ENCODE data around the gene RPL29. TPM values are rescaled to one million over a fixed set of nuclear protein-coding genes. Genes with fewer than 3 reads are reported as not detected.

Gene RPL29
- total RNA-seq, 1 donor from 2014 or later: 663 TPM

DNA sequence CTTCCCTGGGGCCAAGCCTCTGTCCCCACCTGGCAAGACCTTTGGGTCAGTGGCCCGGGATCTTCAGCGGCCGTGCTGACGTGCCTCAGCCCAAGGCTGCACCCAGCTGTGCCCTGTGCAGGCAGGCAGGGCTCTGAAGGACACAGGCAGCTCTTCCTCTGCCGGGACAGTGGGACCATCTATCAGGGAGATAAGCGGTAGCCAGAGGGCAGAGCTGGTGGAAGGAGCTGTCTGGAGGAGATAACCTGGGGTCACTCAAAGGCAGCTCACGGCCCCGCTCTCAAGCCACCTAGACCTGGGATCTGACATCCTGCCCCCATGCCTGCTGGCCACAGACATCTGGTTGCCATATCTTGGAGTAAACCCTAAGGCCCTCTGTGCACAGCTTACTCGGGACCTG lies 33.4 kb upstream of the RPL29 start:
- intact Hi-C loops (cut with micrococcal nuclease): no loop called here
- peak; percentile 28 for ATAC-seq
- no peak for DNase-seq

DNA sequence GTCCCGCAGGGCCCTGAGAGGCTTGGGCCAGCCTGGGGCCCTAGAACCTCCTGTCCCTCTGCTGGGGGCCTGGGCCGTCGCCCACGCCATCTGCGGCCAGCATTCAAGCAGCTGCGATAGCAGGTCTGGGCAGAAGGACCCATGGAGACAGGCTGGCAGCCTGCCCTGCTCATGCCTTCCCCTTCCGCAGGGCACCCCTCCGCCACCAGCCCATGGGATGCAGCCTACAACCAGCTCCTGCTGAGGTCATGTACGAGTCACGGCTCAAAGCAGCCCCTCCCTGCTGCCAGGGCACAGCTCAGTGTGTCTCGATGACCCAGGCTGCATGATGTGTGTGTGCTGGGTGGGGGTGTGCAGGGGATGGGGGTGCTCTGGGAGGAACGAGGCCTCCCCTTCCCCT lies 32.9 kb upstream of the RPL29 start:
- DNase-seq: peak; percentile 94
- ATAC-seq: peak; percentile 81
- intact Hi-C loops (cut with micrococcal nuclease): no loop called here

DNA sequence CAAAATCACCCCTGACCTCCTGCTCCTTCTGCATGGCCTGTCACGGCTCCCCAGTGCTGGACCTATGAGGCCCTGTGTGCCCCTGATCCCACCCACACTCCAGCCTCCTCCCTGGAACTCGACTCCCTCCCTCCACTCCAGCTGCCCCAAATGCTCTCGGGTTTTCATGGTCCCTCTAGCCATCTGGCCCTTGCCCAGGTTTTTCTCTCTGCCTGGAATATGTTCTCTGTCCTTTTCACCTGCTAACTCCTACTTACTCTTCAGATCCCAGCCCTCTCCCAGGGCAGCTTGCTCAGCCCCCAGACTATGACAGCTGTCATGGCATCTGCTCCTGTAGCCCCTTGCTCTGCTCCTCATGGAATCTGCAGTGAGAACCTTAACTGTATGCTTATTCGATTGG lies 30.3 kb upstream of the RPL29 start:
- peak; percentile 9 for ATAC-seq
- peak; percentile 58 for DNase-seq
- intact Hi-C loops (cut with micrococcal nuclease): no loop called here

DNA sequence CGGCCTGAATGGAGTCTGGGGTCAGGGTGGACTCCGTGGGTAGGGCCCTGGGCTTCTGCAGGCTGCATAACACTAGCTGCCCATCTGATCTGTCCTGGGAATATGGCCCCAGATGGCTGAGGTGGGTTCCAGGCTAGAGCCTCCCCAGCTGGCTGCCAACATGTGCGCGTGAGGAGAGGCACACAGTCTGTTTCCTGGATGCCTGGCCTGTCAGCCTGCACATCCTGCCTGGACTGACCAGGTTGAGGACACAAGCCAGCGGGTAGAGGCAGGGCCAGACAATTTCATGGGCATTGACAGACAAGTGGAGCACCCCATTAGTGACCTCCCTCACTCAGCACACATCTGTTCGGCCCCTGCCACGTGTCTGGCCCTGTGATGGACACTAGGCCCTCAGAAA lies 29.8 kb upstream of the RPL29 start:
- ATAC-seq: no peak
- intact Hi-C loops (cut with micrococcal nuclease): no loop called here
- DNase-seq: peak; percentile 60

DNA sequence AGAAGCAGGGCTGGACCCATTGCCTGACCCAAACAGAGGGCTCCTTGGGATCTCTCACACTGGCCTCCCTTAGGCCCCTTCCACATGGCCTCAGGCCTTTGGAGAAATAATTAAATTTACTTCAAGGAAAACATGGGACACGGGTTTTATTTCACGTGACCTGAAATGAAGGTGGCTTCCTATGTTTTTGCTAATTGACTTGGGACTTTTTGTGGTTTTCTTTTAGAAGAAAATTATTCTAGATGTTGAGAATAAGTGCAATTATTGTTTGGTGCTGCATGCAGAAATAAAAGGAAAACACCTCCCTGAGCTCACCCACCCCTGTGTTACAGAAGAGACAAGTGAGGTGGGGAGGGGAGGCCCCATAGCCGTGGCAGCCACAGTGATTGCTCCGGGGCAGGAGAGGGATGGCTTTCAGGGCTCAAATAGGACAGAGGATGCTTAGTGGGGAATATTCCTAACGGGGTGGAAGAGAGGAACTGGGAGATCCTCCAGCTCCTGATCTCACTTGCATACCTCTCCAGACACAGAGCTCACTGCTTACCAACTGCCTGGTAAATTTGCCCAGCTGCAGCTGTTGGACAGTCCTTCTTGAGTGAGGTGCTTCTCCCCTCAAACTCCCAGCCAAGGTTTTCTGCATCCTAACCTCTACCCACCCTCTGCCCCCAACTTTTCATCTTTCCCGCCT lies 29.2 kb upstream of the RPL29 start:
- peak; percentile 27 for ATAC-seq
- no peak for DNase-seq
- intact Hi-C loops (cut with micrococcal nuclease): no loop called here

DNA sequence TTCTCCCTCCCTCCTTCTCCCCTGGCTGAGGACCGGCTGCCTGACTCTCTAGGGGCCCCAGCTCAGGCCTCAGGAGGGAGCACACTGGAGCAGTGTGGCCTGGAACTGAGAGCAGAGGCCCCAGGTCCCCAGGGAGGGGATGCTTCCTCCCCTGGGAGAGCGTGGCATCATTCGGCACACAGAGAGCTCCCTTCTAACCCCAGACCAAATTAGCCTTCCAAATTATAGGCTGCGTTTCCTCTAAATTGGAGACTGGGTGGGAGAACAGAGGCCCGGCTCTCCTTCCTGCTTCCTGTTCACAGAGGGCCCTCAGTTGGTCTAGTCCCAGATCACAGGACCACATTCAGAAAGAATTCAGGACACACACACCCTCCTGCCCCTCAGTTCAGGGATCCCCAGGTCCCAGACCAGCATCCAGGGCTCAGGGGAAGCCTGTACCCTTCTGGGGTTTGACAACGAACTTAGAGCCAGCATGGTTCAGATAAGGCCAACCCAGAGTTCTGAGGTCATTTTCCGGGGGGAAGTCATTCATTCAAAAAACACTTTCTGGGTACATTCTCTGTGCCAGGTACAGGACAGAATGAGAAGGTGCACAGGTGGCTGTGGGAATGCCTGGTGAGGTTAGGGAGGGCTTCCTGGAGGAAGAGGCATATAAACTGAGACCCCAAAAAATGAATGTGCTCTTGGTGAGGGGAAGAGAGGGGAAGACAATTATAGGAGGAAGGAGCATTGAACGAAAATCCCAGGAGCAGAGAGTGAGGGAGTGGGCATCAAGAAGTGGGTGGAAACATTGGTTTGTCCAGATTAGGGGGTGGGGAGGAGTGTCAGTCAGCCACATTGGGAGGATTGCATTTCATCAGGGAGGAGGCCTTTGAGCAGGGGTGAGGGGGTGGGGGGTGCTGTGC lies 28.4 kb upstream of the RPL29 start:
- ATAC-seq (no peak), DNase-seq (peak; percentile 47)
- intact Hi-C loops (cut with micrococcal nuclease): no loop called here

DNA sequence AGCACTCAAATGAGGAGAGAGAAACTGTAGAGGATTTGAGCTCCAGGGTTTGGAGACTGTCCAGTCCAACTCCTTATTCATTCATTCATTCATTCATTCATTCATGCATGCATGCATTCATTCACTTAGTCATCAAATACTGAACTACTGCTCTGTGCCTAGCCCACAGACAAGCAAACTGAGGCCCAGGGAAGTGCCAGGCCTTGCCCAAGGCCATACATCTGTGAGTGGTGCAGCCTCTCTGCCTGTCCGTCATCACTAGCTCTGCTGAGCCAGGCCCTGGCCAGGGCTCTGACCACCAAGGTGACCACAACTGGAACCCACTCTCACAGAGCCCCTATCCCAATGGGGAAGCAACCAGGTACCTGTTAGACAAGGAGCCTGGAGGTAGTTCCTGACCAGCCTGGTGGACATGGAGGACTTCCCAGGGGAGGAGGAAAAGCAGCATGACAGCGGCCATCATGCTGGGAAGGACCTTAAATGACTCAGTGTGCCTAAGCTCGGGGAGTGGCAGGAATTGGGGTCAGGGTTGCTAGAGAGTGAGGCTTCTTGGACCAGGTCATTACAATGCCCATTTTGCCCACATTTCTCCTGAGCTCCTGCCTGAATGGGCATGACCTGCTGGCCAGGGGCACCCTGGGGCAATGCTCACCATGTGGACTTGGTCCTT lies 27.5 kb upstream of the RPL29 start:
- intact Hi-C loops (cut with micrococcal nuclease): no loop called here
- DNase-seq (no peak), ATAC-seq (no peak)

DNA sequence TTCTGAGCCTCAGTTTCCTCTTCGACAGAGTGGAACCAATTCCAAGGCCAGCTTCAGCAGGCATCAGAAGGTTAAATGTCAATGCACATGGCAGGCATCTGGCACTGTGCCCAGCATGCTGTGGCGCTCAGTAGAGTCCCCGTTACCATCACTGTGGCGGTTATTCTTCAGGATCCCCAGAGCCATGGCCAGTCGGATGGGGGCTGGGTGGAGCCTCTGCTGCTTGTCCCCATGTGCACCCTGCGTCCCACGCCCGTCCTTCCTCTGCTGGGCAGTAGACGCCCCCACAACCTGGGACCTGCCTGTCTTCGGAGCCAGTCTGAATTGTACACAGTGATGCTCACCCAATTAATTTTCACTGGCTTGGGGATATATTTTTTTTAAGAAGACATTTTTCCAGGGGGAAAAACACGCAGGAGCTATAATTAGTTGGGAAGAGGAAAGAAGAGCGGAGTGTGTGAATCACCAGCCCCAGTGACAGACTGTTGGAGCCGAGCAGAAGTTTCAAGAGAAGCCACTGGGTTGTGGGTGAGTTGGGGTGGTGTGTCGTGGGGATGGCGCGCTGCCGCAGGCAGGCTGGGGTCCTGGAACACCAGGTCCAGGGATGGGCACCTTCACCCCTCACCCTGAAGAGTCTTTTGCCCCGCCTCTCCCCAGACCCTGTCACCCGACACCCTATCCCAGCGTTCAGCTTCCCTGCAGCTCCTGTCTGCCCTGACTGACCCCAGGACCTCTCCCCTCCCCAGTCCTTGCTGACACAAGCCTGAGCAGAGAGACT lies 26.8 kb upstream of the RPL29 start:
- ATAC-seq: peak; percentile 34
- peak; percentile 78 for DNase-seq
- intact Hi-C loops (cut with micrococcal nuclease): no loop called here

DNA sequence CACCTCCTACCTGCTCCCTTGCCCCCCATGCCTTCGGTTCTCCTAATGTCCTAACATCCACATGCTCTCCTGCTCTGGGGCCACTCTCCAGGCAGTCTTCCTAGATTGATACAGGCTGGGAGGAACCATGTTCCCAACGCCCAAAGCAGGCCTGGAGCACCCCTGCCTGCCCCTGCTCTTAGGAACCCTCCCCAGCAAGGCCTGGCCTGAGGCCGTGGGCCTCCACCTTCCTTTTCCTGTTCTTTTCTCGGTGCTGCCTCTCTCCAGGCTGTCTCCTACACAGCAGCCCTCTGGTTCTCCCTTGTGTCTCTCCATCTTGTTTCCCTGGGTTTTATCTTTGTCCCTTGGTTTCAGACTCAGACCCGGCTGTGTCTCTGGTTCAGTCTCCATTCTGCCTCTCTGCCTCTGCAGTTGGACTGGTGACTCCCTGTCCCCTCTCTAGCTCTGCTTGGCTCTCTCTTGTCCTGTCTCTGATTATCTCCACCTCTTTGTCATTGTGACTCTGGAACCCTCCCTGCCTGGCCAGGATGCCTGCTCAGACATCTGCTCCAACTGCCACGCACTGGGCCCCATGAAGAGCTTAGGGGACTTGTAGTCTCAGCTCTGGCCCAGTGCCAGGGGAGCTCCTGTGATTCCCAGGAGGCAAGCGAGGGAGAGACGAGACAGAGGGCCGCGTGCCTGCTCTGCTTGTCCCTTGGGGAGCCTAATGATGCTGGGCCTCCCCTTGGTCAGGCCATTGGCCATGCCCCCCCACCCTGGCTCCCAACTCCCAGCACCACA lies 26.0 kb upstream of the RPL29 start:
- ATAC-seq (peak; percentile 53), DNase-seq (peak; percentile 88)
- intact Hi-C loops (cut with micrococcal nuclease): no loop called here

DNA sequence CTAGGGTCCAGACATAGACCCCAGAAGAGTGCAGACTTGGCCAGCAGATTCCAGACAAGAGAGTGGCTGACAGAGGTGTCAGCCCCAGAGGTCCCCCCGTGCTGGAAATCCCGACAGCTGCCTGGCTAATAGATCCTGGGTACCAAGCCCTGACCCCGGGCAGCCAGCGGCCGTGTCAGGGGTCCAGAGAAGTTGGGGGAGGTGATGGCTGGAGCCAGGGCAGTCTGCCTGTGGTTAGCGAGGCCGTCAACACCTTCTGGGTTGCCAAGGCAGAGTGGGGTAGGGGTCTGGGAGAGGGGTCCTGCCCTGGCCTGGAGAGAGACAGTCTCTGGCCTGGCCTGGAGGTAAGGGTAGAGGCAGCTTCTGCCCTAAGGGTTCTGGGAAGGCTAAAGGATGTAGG lies 25.1 kb upstream of the RPL29 start:
- intact Hi-C loops (cut with micrococcal nuclease): no loop called here
- ATAC-seq (no peak), DNase-seq (no peak)

DNA sequence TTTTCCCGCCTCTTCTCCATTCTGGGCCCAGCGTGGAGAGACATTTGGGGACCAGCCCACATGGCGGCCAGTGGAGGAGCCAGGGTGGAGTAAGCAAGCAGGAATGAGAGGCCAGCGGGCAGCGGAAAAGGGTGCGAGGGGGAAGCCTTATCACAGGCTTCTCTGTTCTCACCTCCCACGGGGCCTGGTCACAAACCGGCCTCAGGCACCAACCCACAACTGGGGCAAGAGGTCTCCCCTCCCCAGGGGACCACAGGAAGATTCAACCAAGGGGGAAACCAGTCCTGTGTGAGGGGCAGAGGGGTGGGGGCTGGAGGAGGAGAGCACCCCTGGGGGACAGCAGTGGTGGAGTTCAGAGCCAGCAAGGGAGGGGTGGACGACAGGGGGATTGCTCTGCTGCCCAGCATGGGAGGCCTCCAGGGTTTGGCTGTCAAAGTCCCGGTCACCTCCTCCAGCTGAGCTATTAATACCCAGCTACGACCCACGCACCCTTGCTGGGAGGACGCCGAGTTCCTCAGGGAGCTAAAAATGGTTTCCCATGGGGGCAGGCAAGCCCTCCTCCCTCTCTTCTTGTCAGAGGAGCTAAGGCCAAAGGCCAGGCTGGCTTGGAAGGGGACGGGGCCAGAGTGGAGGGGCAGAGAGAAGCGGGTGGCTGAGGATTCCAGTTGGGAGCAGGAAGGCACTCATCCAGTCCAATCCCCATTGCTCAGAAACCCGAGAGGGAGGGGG lies 23.8 kb upstream of the RPL29 start:
- ATAC-seq (peak; percentile 82), DNase-seq (peak; percentile 90)
- intact Hi-C loops (cut with micrococcal nuclease): no loop called here

DNA sequence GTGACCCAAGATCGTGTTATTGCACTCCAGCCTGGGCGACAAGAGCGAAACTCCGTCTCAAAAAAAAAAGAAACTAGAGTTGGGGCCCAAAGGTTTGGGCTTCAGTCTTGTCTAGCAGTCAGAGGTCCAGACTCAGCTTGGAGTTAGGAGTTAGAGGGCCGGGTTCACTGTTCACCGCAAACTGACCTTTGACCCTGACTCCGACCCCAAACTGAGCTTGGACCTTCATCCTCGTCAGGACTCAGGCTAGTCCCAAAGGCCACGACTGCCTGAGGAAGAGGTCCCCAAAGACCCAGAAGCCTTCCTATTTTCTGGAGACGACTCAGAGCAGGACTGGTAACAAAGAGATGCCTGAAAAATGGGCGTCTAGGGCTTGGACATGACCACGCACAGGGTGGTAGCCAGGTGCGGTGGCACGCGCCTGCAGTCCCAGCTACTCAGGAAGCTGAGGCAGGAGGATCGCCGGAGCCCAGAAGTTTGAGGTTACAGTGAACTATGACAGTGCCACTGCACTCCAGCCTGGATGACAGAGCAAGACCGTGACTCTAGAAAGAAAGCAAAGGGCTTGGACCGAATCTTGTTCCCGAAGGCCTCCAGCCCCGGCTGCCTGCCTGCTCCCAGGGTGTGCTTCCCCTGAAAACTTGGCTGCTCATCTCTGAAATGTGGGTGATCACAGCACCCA lies 22.8 kb upstream of the RPL29 start:
- ATAC-seq (no peak), DNase-seq (no peak)
- intact Hi-C loops (cut with micrococcal nuclease): no loop called here

DNA sequence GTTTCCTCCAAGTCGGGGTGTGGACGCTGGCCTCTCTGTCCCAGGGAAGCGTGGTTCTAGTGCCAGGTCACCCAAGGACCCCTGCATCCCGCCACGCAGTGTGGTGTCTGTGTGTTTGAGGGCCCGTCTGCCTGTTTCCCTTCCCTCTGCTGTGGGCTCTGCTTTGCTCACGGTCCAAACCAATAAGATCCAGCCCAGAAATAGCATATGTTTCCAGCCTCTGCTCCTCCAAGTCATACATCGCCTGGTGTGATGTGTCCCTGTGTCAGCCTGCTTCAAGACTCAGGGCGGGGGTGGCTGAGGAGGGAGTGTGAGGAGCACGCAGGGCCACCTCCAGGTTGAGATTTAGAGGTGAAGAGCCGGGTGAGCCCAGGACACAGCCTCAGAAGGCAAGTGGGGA lies 21.9 kb upstream of the RPL29 start:
- intact Hi-C loops (cut with micrococcal nuclease): no loop called here
- ATAC-seq (no peak), DNase-seq (no peak)

DNA sequence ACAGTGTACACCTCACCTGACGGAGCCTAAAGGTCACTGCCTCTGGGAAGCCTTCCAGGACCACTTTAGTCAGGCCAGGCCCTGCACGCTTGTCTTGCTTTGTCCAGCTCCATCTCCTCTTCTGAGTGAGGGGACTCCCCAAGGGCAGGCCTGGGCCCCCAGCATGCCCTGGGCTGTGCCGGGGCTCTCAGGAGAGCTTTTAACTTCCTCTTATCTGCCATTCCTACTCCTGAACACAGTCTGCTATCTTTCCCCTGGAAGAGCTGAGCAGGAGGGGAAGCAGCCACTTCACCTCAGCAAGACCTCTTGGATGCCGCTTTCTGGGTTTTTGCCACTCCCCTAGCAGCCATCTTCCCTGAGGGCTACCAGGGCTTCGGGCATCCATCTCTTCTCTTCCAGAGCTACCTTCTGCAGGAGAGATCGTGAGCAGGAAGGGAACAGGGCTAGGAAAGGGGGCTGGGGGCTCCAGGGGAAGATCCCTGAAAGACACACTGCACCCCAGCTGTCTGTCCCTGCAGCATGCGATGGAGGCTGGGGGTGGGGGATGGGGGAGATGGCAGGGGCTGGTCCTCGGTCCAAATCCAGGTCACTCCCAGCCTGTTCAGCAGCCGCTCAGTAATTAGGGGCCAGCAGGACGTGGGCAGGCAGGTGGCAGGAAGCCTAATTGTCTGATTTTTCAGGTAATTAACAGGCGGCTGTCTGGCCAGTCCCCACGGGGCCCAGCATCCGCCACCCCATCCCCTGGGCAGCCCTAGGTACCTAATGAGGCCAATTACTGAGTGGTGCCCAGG lies 19.9 kb upstream of the RPL29 start:
- intact Hi-C loops (cut with micrococcal nuclease): no loop called here
- no peak for ATAC-seq
- no peak for DNase-seq

DNA sequence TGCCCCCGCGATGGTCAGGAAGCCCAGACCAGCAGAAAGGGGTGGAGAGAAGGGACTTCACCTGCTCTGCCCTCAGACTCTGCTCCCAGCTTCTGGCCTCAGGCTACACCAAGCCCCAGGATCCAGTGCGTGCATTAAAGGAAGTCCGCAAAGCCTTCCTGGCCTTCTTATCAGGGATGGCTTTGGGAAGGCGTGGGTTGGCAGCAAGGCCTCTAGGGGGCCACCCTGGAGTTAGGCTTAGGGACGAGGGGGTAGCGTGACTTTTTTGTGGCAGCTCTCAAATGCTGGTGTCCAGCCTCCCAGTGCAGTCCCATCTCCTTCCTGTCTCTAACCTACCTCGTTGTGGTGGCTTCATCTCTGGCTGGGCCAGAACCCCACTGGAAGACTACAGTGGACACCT lies 18.9 kb upstream of the RPL29 start:
- intact Hi-C loops (cut with micrococcal nuclease): no loop called here
- no peak for ATAC-seq
- no peak for DNase-seq

DNA sequence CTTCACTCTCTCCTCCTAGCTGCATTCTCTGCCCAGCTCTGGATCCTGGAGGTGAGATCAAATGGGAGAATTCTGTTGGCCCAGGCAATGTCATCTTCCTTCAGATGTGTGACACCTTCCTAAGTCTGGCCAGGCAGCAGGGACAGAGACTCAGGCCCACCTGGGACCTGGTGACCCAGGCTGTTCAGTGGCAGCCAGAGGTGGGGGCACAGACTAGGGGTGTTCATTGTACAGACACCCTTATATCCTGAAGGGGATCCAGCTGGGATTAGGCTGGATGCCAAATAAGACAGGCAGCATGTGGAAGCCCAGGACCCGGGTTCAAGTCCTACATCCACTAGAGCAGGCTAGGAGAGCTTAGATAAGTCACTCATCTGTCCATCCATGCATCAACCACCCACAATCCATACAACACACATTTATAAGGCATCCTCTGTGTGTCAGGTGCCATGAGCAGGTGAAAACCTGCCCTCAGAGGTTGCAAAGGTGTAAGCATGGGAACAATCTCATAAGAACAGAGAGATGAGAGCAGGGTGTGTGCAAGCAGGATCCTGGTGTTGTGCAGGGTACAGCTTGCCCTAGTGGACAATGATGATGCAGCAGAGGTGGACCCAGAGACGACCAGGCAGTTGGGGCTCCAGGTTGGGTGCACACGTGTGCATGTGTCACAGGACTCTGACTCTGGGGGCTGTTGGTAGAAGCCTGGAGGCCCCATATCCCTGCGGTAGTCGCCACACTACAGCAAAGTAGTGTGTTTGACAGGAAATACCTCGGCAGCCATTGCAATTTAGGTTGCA lies 18.3 kb upstream of the RPL29 start:
- intact Hi-C loops (cut with micrococcal nuclease): no loop called here

More for the DNA sequence above, 18.3 kb upstream of the RPL29 start:
- ATAC-seq: no peak
- no peak for DNase-seq

All from left ventricle myocardium superior (tissue), 1 donor.